ENCODE data around the gene FOXP4. TPM values are rescaled to one million over a fixed set of nuclear protein-coding genes. Genes with fewer than 3 reads are reported as not detected.

The FOXP4 gene
- total RNA-seq, 1 experiment from 2014 or later, result 26.0 TPM

- Histone ChIP-seq H3K27ac (no peak overlapping the region), H3K79me2 (ENCODE audit: low read depth) (no peaks in the 10 kb centered on the region), H4K20me1 (ENCODE audit: insufficient read depth) (no peaks in the 10 kb centered on the region), H3K4me1 (replicated peaks; ENCODE audit: insufficient read depth) (0 out of 2 replicates have a peak, but pooled peaks cover 8% of the 10 kb centered on the region), H3K9me3 (ENCODE audit: insufficient read depth, low read depth) (no peaks in the 10 kb centered on the region), H3K27me3 (ENCODE audit: insufficient read depth, low read depth) (no peaks in the 10 kb centered on the region), H3K9me2 (ENCODE audit: insufficient read depth) (no peaks in the 10 kb centered on the region), H3K4me2 (no peak overlapping the region), H3K36me3 (ENCODE audit: low read depth) (no peaks in the 10 kb centered on the region), H3K4me3 (no peak overlapping the region), H2AFZ (no peak overlapping the region), H3F3A (ENCODE audit: insufficient read depth, low read depth) (peaks cover 7% of the 10 kb centered on the region; the same call in 1 of the 2 replicates)
- ChIA-PET CTCF (no interaction called here), POLR2A (ENCODE audit: unreplicated experiment) (no interaction called here)
- BruUV-seq (replicated peaks), result no TSS peak
- no peak for TF ChIP-seq CTCF (conservative IDR thresholded peaks at IDR 0.05)
- TF ChIP-seq EZH2 (IDR thresholded peaks at IDR 0.05; ENCODE audit: low read depth), result no peak
- DNase-seq, result no peak
- intact Hi-C loops (cut with micrococcal nuclease; ENCODE audit: unreplicated experiment), result no loop called here
Measured at GRCh38 chr6:41648921-41649320, 102.7 kb downstream of the FOXP4 start.

GRCh38 chr6:41649596-41649995 lies 103.4 kb downstream of the FOXP4 start:
- no TSS peak for BruUV-seq (replicated peaks)
- CTCF ChIA-PET, result interaction anchor here (0.6 kb wide), 1 partner anchor 1237 kb away, joined by 5 read pairs; no protein-coding TSS in a partner anchor

GRCh38 chr6:41650120-41650519 lies 103.9 kb downstream of the FOXP4 start:
- Histone ChIP-seq H3K27me3 (ENCODE audit: insufficient read depth, low read depth) (no peaks in the 10 kb centered on the region), H3K9me3 (ENCODE audit: insufficient read depth, low read depth) (no peaks in the 10 kb centered on the region), H3F3A (ENCODE audit: insufficient read depth, low read depth) (peaks cover 7% of the 10 kb centered on the region; the same call in 1 of the 2 replicates), H4K20me1 (ENCODE audit: insufficient read depth) (no peaks in the 10 kb centered on the region), H3K4me2 (no peak overlapping the region), H3K9me2 (ENCODE audit: insufficient read depth) (no peaks in the 10 kb centered on the region), H3K4me1 (replicated peaks; ENCODE audit: insufficient read depth) (0 out of 2 replicates have a peak, but pooled peaks cover 8% of the 10 kb centered on the region), H3K4me3 (no peak overlapping the region), H3K27ac (no peak overlapping the region), H3K36me3 (ENCODE audit: low read depth) (no peaks in the 10 kb centered on the region), H3K79me2 (ENCODE audit: low read depth) (no peaks in the 10 kb centered on the region), H2AFZ (no peak overlapping the region)
- DNase-seq, result no peak
- POLR2A ChIA-PET (ENCODE audit: unreplicated experiment), result no interaction called here
- CTCF ChIA-PET, result no interaction called here
- TF ChIP-seq EZH2 (IDR thresholded peaks at IDR 0.05; ENCODE audit: low read depth) (no peak), CTCF (conservative IDR thresholded peaks at IDR 0.05) (no peak)
- BruUV-seq (replicated peaks), result no TSS peak
- intact Hi-C loops (cut with micrococcal nuclease; ENCODE audit: unreplicated experiment), result no loop called here

More at GRCh38 chr6:41649596-41649995, 103.4 kb downstream of the FOXP4 start:
- H3K4me3 ChIP-seq, result no peak overlapping the region
- peaks cover 7% of the 10 kb centered on the region; the same call in 1 of the 2 replicates for H3F3A ChIP-seq (ENCODE audit: insufficient read depth, low read depth)
- POLR2A ChIA-PET (ENCODE audit: unreplicated experiment), result no interaction called here
- H3K9me3 ChIP-seq (ENCODE audit: insufficient read depth, low read depth), result no peaks in the 10 kb centered on the region
- no peak overlapping the region for H3K4me2 ChIP-seq
- TF ChIP-seq CTCF (conservative IDR thresholded peaks at IDR 0.05) (no peak), EZH2 (IDR thresholded peaks at IDR 0.05; ENCODE audit: low read depth) (no peak)
- H3K79me2 ChIP-seq (ENCODE audit: low read depth), result no peaks in the 10 kb centered on the region
- H3K27me3 ChIP-seq (ENCODE audit: insufficient read depth, low read depth), result no peaks in the 10 kb centered on the region
- 0 out of 2 replicates have a peak, but pooled peaks cover 8% of the 10 kb centered on the region for H3K4me1 ChIP-seq (replicated peaks; ENCODE audit: insufficient read depth)
- no peak overlapping the region for H3K27ac ChIP-seq
- intact Hi-C loops (cut with micrococcal nuclease; ENCODE audit: unreplicated experiment), result no loop called here
- DNase-seq, result no peak
- no peaks in the 10 kb centered on the region for H3K9me2 ChIP-seq (ENCODE audit: insufficient read depth)
- no peak overlapping the region for H2AFZ ChIP-seq
- H4K20me1 ChIP-seq (ENCODE audit: insufficient read depth), result no peaks in the 10 kb centered on the region
- no peaks in the 10 kb centered on the region for H3K36me3 ChIP-seq (ENCODE audit: low read depth)
